Endothelial cell of umbilical vein (primary cell): Measurements from ENCODE around the gene RAB1A.

Source experiments
- MYC ChIP-seq: IDR thresholded peaks from one replicate; pipeline ENCODE4 v1.6.1; 2011; ENCODE audit warnings: mild to moderate bottlenecking, low read depth, low read length
- TF ChIP-seq, protein P1 (sequence below), 2 donors: IDR thresholded peaks; 1 replicate in 1 of 2; 2 replicates in 1 of 2; pipeline ENCODE4 v1.5.1; 2011; ENCODE audit warnings: low read length in 2 of 2, mild to moderate bottlenecking in 2 of 2, moderate library complexity in 2 of 2, control low read depth in 1 of 2, inconsistent platforms in 1 of 2, low read depth in 1 of 2; ENCODE audit not compliant: insufficient read depth in 1 of 2; ENCODE audit errors: extremely low read depth in 1 of 2
- TF ChIP-seq, protein P2 (sequence below): IDR thresholded peaks from 2 replicates; pipeline ENCODE4 v1.6.1; 2011; ENCODE audit not compliant: insufficient read depth, insufficient read length

DNA sequence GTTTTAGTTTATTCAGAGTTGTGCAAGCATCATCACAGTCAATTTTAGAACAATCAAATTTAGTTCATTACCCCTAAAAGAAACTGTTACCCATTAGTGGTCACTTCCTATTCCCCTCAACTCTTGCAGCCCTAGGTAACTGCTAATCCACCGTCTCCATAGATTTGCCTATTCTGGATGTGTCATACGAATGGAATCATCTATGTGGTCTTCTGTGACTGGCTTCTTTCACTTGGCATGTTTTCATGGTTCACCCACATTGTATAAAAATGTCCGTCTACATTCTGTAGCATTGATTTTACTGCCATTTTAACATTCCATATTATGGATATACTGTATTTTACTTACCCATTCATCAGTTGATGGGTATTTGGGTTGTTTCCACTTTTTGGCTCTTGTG is 79.0 kb downstream of the RAB1A start:
- no peak for TF ChIP-seq MYC
- TF ChIP-seq, protein P1, sequence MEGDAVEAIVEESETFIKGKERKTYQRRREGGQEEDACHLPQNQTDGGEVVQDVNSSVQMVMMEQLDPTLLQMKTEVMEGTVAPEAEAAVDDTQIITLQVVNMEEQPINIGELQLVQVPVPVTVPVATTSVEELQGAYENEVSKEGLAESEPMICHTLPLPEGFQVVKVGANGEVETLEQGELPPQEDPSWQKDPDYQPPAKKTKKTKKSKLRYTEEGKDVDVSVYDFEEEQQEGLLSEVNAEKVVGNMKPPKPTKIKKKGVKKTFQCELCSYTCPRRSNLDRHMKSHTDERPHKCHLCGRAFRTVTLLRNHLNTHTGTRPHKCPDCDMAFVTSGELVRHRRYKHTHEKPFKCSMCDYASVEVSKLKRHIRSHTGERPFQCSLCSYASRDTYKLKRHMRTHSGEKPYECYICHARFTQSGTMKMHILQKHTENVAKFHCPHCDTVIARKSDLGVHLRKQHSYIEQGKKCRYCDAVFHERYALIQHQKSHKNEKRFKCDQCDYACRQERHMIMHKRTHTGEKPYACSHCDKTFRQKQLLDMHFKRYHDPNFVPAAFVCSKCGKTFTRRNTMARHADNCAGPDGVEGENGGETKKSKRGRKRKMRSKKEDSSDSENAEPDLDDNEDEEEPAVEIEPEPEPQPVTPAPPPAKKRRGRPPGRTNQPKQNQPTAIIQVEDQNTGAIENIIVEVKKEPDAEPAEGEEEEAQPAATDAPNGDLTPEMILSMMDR (IDR thresholded peaks at IDR 0.05; ENCODE audit: extremely low read depth in 1 of 2, insufficient read depth in 1 of 2, low read depth in 1 of 2, low read length in 2 of 2): no peak
- TF ChIP-seq, protein P2, sequence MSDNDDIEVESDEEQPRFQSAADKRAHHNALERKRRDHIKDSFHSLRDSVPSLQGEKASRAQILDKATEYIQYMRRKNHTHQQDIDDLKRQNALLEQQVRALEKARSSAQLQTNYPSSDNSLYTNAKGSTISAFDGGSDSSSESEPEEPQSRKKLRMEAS: no peak
